HCEC 1CT (cell line): Measurements from ENCODE around the gene SLITRK6.
"Not testable (repeated sequence)": the region's sequence is repeated elsewhere in the genome, so short reads cannot be mapped to it uniquely, and the experiment has no call there.

ENCODE experiments used
- DNase-seq: peaks from one replicate; pipeline ENCODE4 v3.0.0-alpha.2; 2017

The SLITRK6 gene

GRCh38 chr13:85799097-85799582, at the start of gene SLITRK6:
Gene SLITRK6, minus strand, starts transcription at chr13:85799419. Its CDS starts 2,911 bp downstream, at chr13:85796508.
- peak; percentile 54 for DNase-seq

GRCh38 chr13:85847012-85847411, 47.8 kb upstream of the SLITRK6 start:
- no peak for DNase-seq

GRCh38 chr13:85841427-85841826, 42.2 kb upstream of the SLITRK6 start:
- DNase-seq: no peak

- no peak for DNase-seq
These were observed 34.7 kb upstream of the SLITRK6 start for GRCh38 chr13:85833921-85834320.

- DNase-seq: peak; percentile 27
These were observed 29.0 kb upstream of the SLITRK6 start for GRCh38 chr13:85828094-85828684.

- DNase-seq: peak; percentile 5
These were observed 26.2 kb upstream of the SLITRK6 start for GRCh38 chr13:85825454-85825853.

GRCh38 chr13:85823832-85824231, 24.6 kb upstream of the SLITRK6 start:
- DNase-seq: no peak

GRCh38 chr13:85819513-85819912, 20.3 kb upstream of the SLITRK6 start:
- DNase-seq: no peak

GRCh38 chr13:85816413-85816812, 17.2 kb upstream of the SLITRK6 start:
- no peak for DNase-seq

GRCh38 chr13:85812282-85812681, 13.1 kb upstream of the SLITRK6 start:
- DNase-seq: no peak

GRCh38 chr13:85808811-85809210, 9.6 kb upstream of the SLITRK6 start:
- DNase-seq: no peak

- DNase-seq: peak; percentile 37
These were observed 7.4 kb upstream of the SLITRK6 start for GRCh38 chr13:85806553-85807175.

GRCh38 chr13:85798556-85798955, 663 bp downstream of the SLITRK6 start:
- no peak for DNase-seq

GRCh38 chr13:85797311-85797710, 1.9 kb downstream of the SLITRK6 start:
- no peak for DNase-seq

- DNase-seq: no peak
These were observed 14.0 kb downstream of the SLITRK6 start for GRCh38 chr13:85785205-85785604.

- no peak for DNase-seq
These were observed 26.9 kb downstream of the SLITRK6 start for GRCh38 chr13:85772367-85772766.

- no peak for DNase-seq
These were observed 27.4 kb downstream of the SLITRK6 start for GRCh38 chr13:85771856-85772255.

- DNase-seq: no peak
These were observed 30.3 kb downstream of the SLITRK6 start for GRCh38 chr13:85768946-85769345.

- no peak for DNase-seq
These were observed 44.1 kb downstream of the SLITRK6 start for GRCh38 chr13:85755123-85755522.

- DNase-seq: not testable (repeated sequence)
These were observed 55.9 kb downstream of the SLITRK6 start for GRCh38 chr13:85743201-85743770.
